ENCODE data around the gene TARM1.
"Not testable (repeated sequence)": the region's sequence is repeated elsewhere in the genome, so short reads cannot be mapped to it uniquely, and the experiment has no call there.

TARM1 gene

GRCh38 chr19:54099903-54100255 lies 18.7 kb upstream of the TARM1 start:
- not testable (repeated sequence) for DNase-seq (ENCODE audit: low read depth, low spot score)

GRCh38 chr19:54099190-54099902 lies 18.2 kb upstream of the TARM1 start:
- no peak for DNase-seq (ENCODE audit: low read depth, low spot score)

DNA sequence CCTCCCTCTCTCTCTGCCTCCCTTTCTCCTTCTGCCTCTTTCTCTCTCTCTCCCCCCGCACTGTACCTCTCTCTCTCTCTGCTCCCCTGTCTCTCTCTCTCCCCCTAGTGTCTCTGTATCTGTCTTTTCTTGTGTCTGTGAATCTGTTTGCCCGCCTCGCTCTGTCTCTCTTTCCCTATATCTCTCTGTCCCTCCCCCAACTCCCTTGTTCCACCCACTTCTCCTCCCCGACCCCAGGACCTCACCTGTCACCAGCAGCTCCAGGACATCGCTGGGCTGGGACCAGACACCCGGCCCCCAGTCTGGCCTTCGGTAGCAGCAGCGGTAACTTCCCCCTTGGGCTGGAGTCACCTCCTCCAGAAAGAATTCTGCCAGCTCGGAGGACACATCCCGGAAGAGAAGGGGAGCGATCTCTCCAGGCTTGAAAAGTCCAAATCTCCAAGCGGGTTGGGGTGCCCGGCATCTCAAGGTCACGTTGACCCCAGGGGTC lies 15.5 kb upstream of the TARM1 start:
- DNase-seq (ENCODE audit: low read depth, low spot score) = no peak

DNA sequence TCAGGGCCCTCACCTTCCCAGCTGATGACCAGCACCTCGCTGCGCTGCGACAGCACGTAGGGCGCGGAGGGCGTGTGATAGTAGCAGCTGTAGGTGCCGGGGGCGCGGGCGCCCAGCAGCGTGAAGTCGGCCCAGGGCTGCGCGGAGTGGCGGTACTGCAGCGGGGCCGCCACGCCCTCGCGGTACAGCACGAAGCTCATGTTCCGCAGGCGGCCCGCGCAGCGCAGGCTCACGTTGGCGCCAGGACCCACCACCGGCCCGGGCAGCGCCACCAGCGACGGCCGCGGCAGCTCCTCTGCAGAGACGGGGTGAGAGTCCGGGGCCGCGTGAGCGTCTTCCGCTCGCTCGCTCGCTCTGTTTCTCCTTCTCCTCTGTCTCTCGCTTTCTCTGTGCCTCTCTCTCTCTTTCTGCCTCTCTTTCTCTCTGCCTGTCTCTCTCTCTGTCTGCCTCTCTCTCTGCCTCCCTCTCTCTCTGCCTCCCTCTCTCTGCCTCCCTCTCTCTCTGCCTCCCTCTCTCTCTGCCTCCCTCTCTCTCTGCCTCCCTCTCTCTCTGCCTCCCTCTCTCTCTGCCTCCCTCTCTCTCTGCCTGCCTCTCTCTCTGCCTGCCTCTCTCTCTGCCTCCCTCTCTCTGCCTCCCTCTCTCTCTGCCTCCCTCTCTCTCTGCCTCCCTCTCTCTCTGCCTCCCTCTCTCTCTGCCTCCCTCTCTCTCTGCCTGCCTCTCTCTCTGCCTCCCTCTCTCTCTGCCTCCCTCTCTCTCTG lies 14.9 kb upstream of the TARM1 start:
- DNase-seq (ENCODE audit: low read depth, low spot score) = not testable (repeated sequence)

- DNase-seq (ENCODE audit: low read depth, low spot score) = no peak
Measured at GRCh38 chr19:54095136-54095858, 14.1 kb upstream of the TARM1 start.

DNA sequence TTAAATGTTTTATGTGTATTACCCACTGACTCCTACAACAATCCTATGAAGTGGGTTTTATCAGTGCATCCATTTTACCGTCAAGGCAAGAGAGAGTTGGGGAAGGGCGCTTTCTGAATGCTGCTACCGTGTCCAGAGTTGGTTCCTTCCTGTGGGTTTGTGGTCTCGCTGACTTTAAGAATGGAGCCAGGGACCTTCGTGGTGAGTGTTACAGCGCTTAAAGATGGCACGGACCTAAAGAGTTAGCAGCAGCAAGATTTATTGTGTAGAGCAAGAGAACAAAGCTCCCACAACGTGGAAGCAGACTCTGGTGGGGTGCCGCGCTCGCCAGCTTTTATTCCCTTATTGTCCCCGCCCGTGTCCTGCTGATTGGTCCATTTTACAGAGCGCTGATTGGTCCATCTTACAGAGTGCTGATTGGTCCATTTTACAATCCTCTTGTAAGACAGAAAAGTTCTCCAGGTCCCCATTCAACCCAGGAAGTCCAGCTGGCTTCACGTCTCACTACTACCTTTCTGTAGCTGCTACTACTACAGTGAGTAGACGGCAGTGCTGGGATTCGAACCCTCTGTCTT lies 13.3 kb upstream of the TARM1 start:
- DNase-seq (ENCODE audit: low read depth, low spot score) = no peak

DNA sequence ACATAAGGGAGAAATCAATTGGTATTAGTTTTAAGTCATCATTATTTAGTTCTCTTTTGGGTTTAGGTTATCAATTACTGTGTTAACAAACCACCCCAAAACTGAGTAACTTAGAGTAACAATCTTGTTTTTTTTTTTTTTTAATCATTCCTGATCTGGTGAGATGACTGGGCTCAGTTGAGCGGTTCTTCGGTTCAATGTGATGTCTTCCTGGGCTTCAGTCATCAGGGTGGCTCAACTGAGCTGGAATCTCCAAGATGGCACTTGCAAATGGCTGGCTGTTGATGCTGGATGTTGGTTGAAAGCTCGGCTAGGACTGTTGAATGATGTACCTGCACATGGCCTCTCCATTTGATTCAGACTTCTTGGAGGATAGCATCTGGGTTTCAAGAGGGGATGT lies 3.2 kb upstream of the TARM1 start:
- DNase-seq (ENCODE audit: low read depth, low spot score) = no peak

DNA sequence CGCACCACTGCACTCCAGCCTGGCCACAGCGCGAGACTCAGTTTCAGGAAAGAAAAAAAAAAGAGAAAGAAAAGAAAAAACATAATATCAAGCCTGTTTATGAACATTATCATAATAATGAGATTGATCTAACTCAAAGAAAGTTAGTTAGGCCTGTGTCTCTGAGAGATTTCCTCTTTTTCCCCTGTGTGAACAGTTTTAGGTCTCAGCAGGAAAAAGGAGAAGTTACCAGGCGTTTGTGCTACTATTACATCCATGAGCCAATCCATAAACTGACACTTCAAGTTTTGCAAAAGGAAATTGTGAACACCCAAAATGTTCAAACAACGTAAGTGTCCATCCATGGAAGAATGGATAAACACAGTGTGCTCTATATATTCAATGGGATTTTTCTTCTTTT lies 3.8 kb downstream of the TARM1 start:
- DNase-seq (ENCODE audit: low read depth, low spot score) = no peak

DNA sequence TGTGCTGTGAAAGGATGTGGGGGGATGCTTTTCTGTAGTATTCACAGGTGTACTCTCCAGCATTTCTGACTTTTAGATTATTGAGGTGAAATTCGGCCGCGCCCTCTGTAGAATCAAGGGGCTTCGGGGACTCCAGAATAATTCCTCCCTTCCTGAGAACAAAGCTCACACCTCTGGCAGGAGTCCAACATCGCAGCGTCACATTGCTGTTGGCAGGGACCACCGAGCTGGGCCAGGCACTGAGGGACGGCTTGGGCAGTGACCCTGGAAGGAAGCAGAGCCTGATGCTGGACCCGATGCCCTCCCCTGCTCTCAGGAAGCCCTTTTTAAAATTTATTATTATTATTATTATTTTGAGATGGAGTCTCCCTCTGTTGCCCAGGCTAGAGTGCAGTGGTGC lies 6.3 kb downstream of the TARM1 start:
- DNase-seq (ENCODE audit: low read depth, low spot score) = no peak

DNA sequence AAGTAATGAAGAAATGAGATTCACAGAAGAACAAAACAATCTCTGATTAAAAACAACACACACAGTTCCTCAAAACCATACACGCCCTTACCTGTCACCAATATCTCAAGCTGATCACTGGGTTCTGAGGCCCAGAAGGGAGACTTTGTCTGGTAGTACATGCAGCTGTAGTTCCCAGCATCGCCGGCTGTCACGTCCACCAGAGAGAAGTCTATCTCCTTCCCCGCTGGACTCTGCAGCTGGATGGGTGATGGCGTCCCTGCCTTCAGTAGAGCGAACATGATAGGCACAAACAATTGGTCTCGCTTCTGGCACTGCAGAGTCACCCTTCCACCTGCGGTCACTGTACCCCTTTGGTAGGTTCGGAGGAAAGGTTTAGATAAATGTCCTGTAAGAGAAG lies 7.3 kb downstream of the TARM1 start:
- DNase-seq (ENCODE audit: low read depth, low spot score) = no peak

GRCh38 chr19:54069470-54069869 lies 11.7 kb downstream of the TARM1 start:
- DNase-seq (ENCODE audit: low read depth, low spot score) = no peak

DNA sequence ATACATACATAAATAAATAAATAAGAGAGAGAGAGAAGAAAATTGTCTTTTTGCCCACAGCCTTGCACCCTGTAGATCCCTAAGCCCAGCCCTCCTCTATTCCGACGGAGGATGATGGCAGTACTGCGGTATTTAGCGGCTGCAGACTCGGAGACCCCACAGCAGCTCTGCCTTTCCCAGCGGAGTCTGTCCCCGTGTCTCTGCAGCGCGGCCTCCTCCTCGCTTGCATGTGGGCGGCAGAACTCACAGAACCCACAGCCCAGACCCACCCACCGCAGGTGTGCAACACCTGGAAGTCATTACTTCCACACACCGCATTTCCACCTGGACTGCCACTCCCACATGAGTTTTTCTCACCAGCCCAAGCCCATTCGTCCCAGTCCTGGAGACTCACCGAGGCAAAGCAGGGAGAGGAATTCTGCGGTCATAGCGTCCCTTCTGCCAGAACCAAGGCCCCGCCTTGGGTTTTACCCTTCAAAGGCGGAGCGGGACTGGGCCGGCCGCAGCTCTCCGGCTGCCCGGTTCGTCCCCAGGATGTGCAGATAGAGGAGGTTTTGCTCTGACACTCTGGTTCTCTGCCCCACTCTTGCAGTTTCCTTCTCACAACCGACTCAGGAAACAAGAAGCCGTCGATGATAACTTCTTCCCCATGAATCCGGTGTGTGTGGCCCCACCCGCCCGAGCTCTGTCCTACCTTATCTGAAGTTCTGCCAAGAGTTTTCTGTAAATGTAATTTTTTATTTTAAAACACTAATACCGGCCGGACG lies 17.6 kb downstream of the TARM1 start, which contains the start of gene VSTM1:
Gene VSTM1 (minus strand): TSS at position 548 of the 767 bp plus-strand sequence. CDS start 120 bp downstream, at position 428.
- no peak for DNase-seq (ENCODE audit: low read depth, low spot score)

GRCh38 chr19:54062643-54063042 lies 18.5 kb downstream of the TARM1 start:
- no peak for DNase-seq (ENCODE audit: low read depth, low spot score)

GRCh38 chr19:54047616-54048015 lies 33.5 kb downstream of the TARM1 start:
- DNase-seq (ENCODE audit: low read depth, low spot score) = no peak

DNA sequence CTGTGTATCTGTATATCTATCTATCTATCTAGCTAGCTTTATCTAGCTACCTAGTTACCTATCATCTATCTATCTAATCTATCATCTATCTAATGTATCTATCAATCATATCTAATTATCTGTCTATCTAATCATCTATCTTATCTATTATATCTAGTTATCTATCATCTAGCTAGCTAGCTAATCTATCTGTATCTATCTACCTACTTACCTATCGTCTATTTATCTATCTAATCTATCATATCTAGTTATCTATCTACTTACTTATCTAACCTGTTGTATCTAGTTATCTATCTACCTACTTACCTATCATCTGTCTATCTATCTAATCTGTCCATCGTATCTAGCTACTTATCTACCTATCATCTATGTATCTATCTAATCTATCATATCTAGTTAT lies 35.4 kb downstream of the TARM1 start:
- no peak for DNase-seq (ENCODE audit: low read depth, low spot score)

DNA sequence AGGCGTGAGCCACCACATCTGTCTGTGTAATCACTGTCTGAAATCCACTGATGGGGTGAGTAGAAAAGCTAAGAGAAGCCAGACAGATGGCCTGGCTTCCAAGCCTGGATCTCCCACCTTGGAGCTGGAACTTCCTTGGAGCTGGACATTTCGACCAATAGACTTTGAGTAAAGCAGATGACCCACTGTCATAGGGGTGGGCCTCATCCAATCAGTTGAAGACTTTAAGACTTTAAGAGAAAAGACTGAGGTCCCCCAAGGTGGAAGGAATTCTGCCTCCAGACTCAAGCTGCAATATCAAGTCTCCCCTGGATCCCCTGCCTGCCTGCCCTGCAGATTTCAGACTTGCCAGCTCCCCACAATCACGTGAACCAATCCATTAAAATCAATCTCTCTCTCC lies 38.2 kb downstream of the TARM1 start:
- no peak for DNase-seq (ENCODE audit: low read depth, low spot score)

- DNase-seq (ENCODE audit: low read depth, low spot score) = no peak
Measured at GRCh38 chr19:54041969-54042606, 39.1 kb downstream of the TARM1 start.

DNA sequence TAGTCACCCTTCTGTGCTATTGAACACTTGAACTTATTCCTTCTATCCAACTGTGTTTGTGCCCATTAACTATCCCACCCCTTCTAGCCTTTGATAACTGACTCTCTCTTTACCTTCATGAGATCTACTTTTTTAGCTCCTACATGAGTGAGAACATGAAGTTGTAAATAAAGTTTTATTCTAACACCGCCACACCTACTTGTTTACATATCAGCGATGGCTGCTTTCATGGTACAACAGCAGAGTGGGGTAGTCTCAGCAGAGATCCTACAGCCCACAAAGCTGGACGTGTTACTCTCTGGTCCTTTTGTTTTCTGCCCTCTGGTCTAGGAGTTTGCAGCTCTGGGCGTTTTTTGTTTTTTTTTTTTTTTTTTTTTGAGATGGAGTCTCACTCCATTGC lies 41.2 kb downstream of the TARM1 start:
- no peak for DNase-seq (ENCODE audit: low read depth, low spot score)

DNA sequence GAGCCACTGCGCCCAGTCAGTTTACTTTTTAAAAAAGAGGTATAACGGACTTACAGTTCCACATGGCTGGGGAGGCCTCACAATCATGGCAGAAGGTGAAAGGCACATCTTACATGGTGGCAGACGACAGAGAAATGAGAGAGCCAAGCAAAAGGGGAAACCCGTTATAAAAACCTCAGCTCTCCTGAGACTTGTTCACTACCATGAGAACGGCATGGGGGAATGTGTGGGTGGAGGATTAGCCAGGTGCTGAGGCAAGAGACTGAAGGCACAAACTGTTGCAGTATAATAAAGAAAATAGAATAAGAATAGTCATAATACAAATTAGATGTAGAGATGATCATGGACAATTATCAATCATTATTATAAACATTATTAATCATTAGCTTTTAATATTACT lies 44.6 kb downstream of the TARM1 start:
- DNase-seq (ENCODE audit: low read depth, low spot score) = not testable (repeated sequence)

DNA sequence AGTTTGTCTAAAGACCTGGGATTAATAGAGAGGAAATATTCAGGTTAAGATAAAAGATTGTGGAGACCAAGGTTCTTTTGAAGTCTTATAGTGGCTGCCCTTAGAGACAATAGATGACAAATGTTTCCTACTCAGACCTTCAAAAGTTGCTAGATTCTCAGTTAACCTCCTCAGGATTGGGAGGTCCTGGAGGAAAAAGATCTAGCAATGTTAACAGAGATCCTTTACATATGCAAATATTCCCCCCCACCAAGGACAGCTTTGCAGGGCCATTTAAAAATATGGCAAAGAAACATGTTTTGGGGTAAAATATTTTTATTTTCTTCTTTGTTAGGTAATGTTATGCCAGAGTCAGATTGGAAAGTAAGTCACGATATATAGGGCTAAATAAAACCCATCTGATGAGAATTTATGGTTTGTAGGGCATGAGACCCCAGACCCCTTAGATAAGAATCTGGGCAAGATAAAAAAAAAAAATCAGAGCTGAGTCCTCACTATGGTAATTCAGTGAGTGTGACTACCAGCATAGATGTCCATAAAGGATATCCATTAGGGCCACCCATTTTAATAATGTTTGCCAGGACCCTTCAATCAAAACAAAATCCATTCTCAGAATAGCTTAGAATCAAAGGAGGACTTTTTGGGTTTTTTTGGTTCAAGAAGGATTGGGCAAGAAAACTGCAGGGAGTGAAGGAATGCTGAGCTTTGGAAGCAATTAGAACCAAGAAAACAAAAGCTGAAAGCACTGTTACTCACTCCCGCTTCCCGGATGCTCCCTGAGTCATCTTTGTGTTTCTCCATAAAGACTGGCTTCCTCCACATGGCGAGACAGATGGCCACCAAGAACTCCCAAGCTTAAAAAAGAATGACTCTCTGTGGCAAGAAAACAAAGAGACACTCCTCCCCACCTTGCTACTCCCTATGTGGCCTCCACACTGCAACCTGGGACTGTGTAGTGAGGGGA lies 45.7 kb downstream of the TARM1 start:
- peak; percentile 32 for DNase-seq (ENCODE audit: low read depth, low spot score)
